Vein endothelial cell (primary cell): ENCODE results near the gene TENT5D. TPM values are rescaled to one million over a fixed set of nuclear protein-coding genes. Genes with fewer than 3 reads are reported as not detected.

Experiments used
- total RNA-seq: library from RNA; depleted of rRNA; stranded (reverse); fragments of >200 nt; gene quantifications from 2 replicates; pipeline ENCODE4 v1.2.3, GENCODE V29; 2012

TENT5D gene
- total RNA-seq: not detected in 2 replicates

GRCh38 chrX:80420147-80420546 is at the start of gene TENT5D:
TENT5D (plus strand) TSS chrX:80420447; CDS start chrX:80442540, 22,093 bp downstream.

